ENCODE measurements around the gene ARHGEF40.

GRCh38 chr14:21106498-21107282 lies 36.6 kb downstream of the ARHGEF40 start:
- TF ChIP-seq POLR2AphosphoS5 (IDR thresholded peaks at IDR 0.05) = peak in 1 of 3 donors; percentile 11
- TF ChIP-seq POLR2A (IDR thresholded peaks at IDR 0.05) = no peak
